Esophagus muscularis mucosa (tissue), 4 donors: Measurements from ENCODE around the gene CD6. TPM values are rescaled to one million over a fixed set of nuclear protein-coding genes. Genes with fewer than 3 reads are reported as not detected.

Source experiments
- DNase-seq: peaks from one replicate; pipeline ENCODE4 v3.0.0-alpha.2; 2017; ENCODE audit errors: extremely low spot score
- H3K27ac ChIP-seq, 4 donors: fragments of 200-600 bp; sonication (generic); replicated peaks in 1 of 4; 1 replicate in 3 of 4; 2 replicates in 1 of 4; pipeline ENCODE4 v1.5.1; 2016 to 2019; ENCODE audit warnings: mild to moderate bottlenecking in 1 of 4
- H3K27me3 ChIP-seq, 4 donors: fragments of 200-600 bp; sonication (generic); one replicate each; pipeline versions ENCODE4 v1.5.1 to v1.6.0; 2016 to 2019
- H3K36me3 ChIP-seq, 4 donors: fragments of 200-600 bp; sonication (generic); one replicate each; pipeline ENCODE4 v1.5.1; 2016 to 2019
- H3K4me1 ChIP-seq, 4 donors: fragments of 200-600 bp; sonication (generic); one replicate each; pipeline ENCODE4 v1.5.1; 2016 to 2019
- H3K4me3 ChIP-seq, 4 donors: fragments of 200-600 bp; sonication (generic); 1 replicate in 2 of 4; 2 replicates in 2 of 4; pipeline ENCODE4 v1.5.1; 2016 to 2019; ENCODE audit warnings: mild to moderate bottlenecking in 4 of 4, moderate library complexity in 1 of 4
- H3K9me3 ChIP-seq, 4 donors: fragments of 200-600 bp; sonication (generic); 1 replicate in 3 of 4; 2 replicates in 1 of 4; pipeline ENCODE4 v1.5.1; 2016 to 2019
- EP300 ChIP-seq: sonication (generic); formaldehyde crosslinking; IDR thresholded peaks from one replicate; pipeline ENCODE4 v1.6.1; 2017; ENCODE audit warnings: antibody characterized with exemption
- POLR2A ChIP-seq: fragments of 450-650 bp; IDR thresholded peaks from one replicate; pipeline ENCODE4 v1.6.1; 2017; ENCODE audit warnings: antibody characterized with exemption, moderate library complexity, mild to moderate bottlenecking, low read depth
- POLR2AphosphoS5 ChIP-seq, 2 donors: sonication (generic); formaldehyde crosslinking; IDR thresholded peaks; one replicate each; pipeline ENCODE4 v1.6.1; 2017; ENCODE audit warnings: antibody characterized with exemption in 2 of 2
- WGBS: methylation state at CpG from one replicate; pipeline ENCODE4 v1.1.5; 2018; 5-methylcytosine and 5-hydroxymethylcytosine counted together
- intact Hi-C: fragments of 100-400 bp; cut with DNase I; formaldehyde crosslinking; loops from one replicate; pipeline ENCODE4 v1.15.1; 2023
- total RNA-seq, 4 donors: library from RNA; depleted of rRNA; stranded (reverse); fragments of >200 nt; gene quantifications; one replicate each; pipeline versions ENCODE4 v1.1.0 to v1.2.1, GENCODE V29; 2016
- TF ChIP-seq, protein P1 (sequence below), 3 experiments: fragments of 200-600 bp in 2 of 3; fragments of 450-650 bp in 1 of 3; sonication (generic) in 2 of 3; IDR thresholded peaks; one replicate each; pipeline ENCODE4 v1.5.1; 2017 to 2019; ENCODE audit warnings: antibody characterized with exemption in 3 of 3, mild to moderate bottlenecking in 2 of 3, moderate library complexity in 1 of 3

The CD6 gene
- total RNA-seq, 4 donors from 2014 or later = 0.32 to 2.2 (median 1.3) TPM; not detected in 1

DNA sequence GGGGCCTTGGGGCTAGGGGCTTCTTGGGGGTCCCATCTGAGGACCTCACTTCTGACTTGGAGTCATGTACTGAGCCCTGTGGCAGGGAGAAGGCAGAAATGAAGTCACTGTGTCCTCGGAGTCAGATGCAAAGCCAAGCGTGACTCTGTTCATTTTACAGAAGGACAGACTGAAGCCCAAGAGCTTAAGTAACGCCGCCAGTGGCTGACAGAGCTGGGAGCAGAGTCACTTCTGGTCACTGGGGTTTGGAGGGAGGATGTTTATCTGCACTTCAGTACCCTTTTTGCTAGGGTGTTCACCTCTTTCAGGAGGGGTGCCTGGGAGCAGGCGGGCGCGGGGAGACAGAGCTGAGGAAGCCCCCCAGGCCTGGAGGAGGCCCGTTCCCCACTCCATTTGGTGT, 10.7 kb downstream of the CD6 start:
- TF ChIP-seq EP300 (no peak), POLR2AphosphoS5 (IDR thresholded peaks at IDR 0.05) (no peak), POLR2A (no peak)
- TF ChIP-seq, protein P1, sequence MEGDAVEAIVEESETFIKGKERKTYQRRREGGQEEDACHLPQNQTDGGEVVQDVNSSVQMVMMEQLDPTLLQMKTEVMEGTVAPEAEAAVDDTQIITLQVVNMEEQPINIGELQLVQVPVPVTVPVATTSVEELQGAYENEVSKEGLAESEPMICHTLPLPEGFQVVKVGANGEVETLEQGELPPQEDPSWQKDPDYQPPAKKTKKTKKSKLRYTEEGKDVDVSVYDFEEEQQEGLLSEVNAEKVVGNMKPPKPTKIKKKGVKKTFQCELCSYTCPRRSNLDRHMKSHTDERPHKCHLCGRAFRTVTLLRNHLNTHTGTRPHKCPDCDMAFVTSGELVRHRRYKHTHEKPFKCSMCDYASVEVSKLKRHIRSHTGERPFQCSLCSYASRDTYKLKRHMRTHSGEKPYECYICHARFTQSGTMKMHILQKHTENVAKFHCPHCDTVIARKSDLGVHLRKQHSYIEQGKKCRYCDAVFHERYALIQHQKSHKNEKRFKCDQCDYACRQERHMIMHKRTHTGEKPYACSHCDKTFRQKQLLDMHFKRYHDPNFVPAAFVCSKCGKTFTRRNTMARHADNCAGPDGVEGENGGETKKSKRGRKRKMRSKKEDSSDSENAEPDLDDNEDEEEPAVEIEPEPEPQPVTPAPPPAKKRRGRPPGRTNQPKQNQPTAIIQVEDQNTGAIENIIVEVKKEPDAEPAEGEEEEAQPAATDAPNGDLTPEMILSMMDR (IDR thresholded peaks at IDR 0.05) = no peak
- no peak for DNase-seq
- H3K36me3 ChIP-seq = no peaks in the 10 kb centered on the region
- no peaks in the 10 kb centered on the region for H3K27me3 ChIP-seq
- intact Hi-C loops = no loop called here
- no peaks in the 10 kb centered on the region for H3K9me3 ChIP-seq
- no peaks in the 10 kb centered on the region for H3K4me1 ChIP-seq
- WGBS = 99% methylated on average over 8 of the region's 8 CpGs
- H3K27ac ChIP-seq = no peak overlapping the region
- H3K4me3 ChIP-seq = no peak overlapping the region

DNA sequence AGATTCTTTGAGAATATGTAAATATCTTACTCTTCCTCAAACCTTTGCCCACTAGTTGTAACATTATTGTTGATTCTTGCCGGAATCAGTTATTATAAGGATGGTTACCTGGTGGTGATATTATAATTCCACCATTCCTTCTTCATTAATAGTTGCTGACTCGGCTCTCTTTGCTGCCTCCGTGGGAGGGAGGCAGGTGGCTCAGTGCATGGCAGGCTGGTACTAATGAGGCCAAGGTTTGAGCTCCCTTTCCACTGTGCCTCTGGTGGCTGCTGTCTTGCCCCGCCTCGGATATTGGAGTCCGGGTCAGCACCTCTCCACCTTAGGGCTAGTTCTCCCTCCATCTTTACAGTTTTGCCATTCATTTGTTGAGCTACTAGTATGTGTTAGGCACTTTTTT, 12.7 kb downstream of the CD6 start:
- peaks cover 0 to 6% (median 0%) of the 10 kb centered on the region in 4 donors for H3K27me3 ChIP-seq
- TF ChIP-seq EP300 (no peak), POLR2AphosphoS5 (IDR thresholded peaks at IDR 0.05) (no peak), POLR2A (no peak)
- TF ChIP-seq, protein P1 (IDR thresholded peaks at IDR 0.05) = no peak
- no peak overlapping the region for H3K27ac ChIP-seq
- intact Hi-C loops = no loop called here
- H3K4me1 ChIP-seq = no peaks in the 10 kb centered on the region
- no peak overlapping the region for H3K4me3 ChIP-seq
- DNase-seq = no peak
- H3K36me3 ChIP-seq = no peaks in the 10 kb centered on the region
- 79% methylated on average over 6 of the region's 6 CpGs for WGBS
- H3K9me3 ChIP-seq = no peaks in the 10 kb centered on the region

DNA sequence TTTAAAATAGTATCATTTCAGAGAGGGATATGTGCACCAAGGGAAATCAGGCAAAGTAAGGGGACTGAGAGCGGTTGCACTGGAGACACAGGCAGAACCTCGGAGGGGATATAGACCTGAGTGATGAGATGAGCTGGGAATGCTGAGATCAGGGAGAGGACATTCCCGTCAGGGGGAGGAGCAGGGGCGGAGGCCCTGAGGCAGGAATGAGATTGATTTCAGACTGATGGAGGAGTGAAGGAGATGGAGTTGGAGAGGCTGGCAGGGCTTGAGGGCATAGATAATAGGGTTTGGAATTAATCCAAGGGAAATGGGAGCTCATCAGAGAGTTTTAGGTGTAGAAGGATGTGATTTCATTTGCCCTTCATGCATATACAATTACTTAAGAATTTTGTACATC, 13.2 kb downstream of the CD6 start:
- Histone ChIP-seq H3K27ac (no peak overlapping the region), H3K27me3 (peaks cover 0 to 6% (median 0%) of the 10 kb centered on the region in 4 donors), H3K36me3 (no peaks in the 10 kb centered on the region), H3K4me3 (no peak overlapping the region), H3K4me1 (no peaks in the 10 kb centered on the region), H3K9me3 (no peaks in the 10 kb centered on the region)
- WGBS = 61% methylated on average over 4 of the region's 4 CpGs
- DNase-seq = no peak
- no peak for TF ChIP-seq EP300
- TF ChIP-seq, protein P1 (IDR thresholded peaks at IDR 0.05) = no peak
- TF ChIP-seq POLR2A = no peak
- no peak for TF ChIP-seq POLR2AphosphoS5 (IDR thresholded peaks at IDR 0.05)
- intact Hi-C loops = no loop called here

DNA sequence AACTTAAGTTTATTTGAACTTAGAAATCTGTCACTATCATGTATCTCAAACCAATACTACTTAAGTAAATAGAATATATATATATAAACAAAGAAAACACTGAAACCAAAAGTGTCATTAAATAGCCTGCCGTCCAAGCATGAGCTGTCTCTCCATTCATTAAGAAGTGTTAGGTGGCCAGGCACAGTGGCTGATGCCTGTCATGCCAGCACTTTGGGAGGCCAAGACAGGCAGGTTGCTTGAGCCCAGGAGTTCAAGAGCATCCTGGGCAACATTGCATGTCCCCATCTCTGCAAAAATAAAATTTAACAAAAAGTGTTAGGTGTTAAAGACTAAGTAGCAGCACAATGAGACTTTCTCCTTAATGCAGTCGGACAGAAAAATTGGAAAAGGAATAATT, 14.0 kb downstream of the CD6 start:
- Histone ChIP-seq H3K27me3 (peaks cover 0 to 6% (median 0%) of the 10 kb centered on the region in 4 donors), H3K36me3 (no peaks in the 10 kb centered on the region), H3K9me3 (no peaks in the 10 kb centered on the region), H3K27ac (no peak overlapping the region), H3K4me3 (no peak overlapping the region), H3K4me1 (no peaks in the 10 kb centered on the region)
- no peak for DNase-seq
- TF ChIP-seq, protein P1 (IDR thresholded peaks at IDR 0.05) = no peak
- no peak for TF ChIP-seq POLR2AphosphoS5 (IDR thresholded peaks at IDR 0.05)
- no peak for TF ChIP-seq EP300
- no peak for TF ChIP-seq POLR2A
- intact Hi-C loops = no loop called here
- WGBS = 92% methylated on average over 2 of the region's 2 CpGs
